Adrenal gland (tissue), 12 donors: ENCODE results near the gene FHIT. TPM values are rescaled to one million over a fixed set of nuclear protein-coding genes. Genes with fewer than 3 reads are reported as not detected.

ENCODE experiments used
- DNase-seq, 7 donors: peaks; one replicate each; pipeline ENCODE4 v3.0.0-alpha.2; 2019 to 2020
- H3K27ac ChIP-seq, 5 donors: fragments of 200-600 bp; sonication (generic) in 4 of 5; 1 replicate in 3 of 5; 2 replicates in 2 of 5; pipeline versions ENCODE4 v1.5.1 to v1.8.0; 2016 to 2020; ENCODE audit warnings: mild to moderate bottlenecking in 1 of 5
- H3K27me3 ChIP-seq: fragments of 200-600 bp; 2 replicates; pipeline ENCODE4 v1.8.0; 2021
- H3K36me3 ChIP-seq, 2 donors: fragments of 200-600 bp; replicated peaks in 1 of 2; 1 replicate in 1 of 2; 2 replicates in 1 of 2; pipeline versions ENCODE4 v1.5.1 to v1.8.0; 2018 to 2022
- H3K4me1 ChIP-seq, 2 donors: fragments of 200-600 bp; replicated peaks in 1 of 2; 1 replicate in 1 of 2; 2 replicates in 1 of 2; pipeline versions ENCODE4 v1.5.1 to v1.8.0; 2018 to 2021
- H3K4me3 ChIP-seq, 4 donors: fragments of 200-600 bp; sonication (generic) in 3 of 4; one replicate each; pipeline ENCODE4 v1.5.1; 2016 to 2018
- H3K9me3 ChIP-seq, 3 donors: fragments of 200-600 bp; sonication (generic) in 1 of 3; replicated peaks in 1 of 3; 1 replicate in 2 of 3; 2 replicates in 1 of 3; pipeline versions ENCODE4 v1.5.1 to v1.8.0; 2016 to 2021
- POLR2A ChIP-seq, 2 donors: fragments of 450-650 bp; IDR thresholded peaks; one replicate each; pipeline ENCODE4 v1.6.1; 2017; ENCODE audit warnings: antibody characterized with exemption in 2 of 2, mild to moderate bottlenecking in 2 of 2, moderate library complexity in 1 of 2
- WGBS, 4 donors: extraction: QIAGEN DNeasy Blood & Tissue Kit in 2 of 4; methylation state at CpG; one replicate each; pipeline versions ENCODE4 v1.1.5 to v1.1.7; 2013 to 2017; 5-methylcytosine and 5-hydroxymethylcytosine counted together
- intact Hi-C, 2 donors: fragments of 100-400 bp; cut with DNase I; formaldehyde crosslinking; loops; one replicate each; pipeline versions ENCODE4 v1.14.1 to v1.15.0; 2022 to 2023
- polyA plus RNA-seq, 3 donors: library from polyadenylated mRNA; stranded (reverse); fragments of 200-250 nt in 2 of 3; fragments of 350-450 nt in 1 of 3; fragmentation: Illumina TruSeq in 1 of 3; extraction: RNeasy Lipid Tissue Mini Kit (QIAGEN cat#74804) in 1 of 3; gene quantifications; one replicate each; pipeline ENCODE4 v1.2.3, GENCODE V29; 2013 to 2014
- total RNA-seq, 9 donors: library from RNA; depleted of rRNA in 4 of 9; stranded (reverse); fragments of >200 nt in 4 of 9; fragments of 120-200 nt in 1 of 9; fragmentation: NEBNext Ultra II Directional in 1 of 9; extraction: Animal tissue kit (Norgen Biotek cat#: 25700) in 1 of 9; gene quantifications; one replicate each; pipeline versions ENCODE4 v1.1.0 to v1.2.4, GENCODE V29; 2013 to 2023
- TF ChIP-seq, protein P1 (sequence below), 6 experiments: fragments of 450-650 bp in 4 of 6; fragments of 200-600 bp in 2 of 6; sonication (generic) in 1 of 6; IDR thresholded peaks; 1 replicate in 5 of 6; 2 replicates in 1 of 6; pipeline versions ENCODE4 v1.5.1 to v1.8.0; 2016 to 2021; ENCODE audit warnings: antibody characterized with exemption in 6 of 6, mild to moderate bottlenecking in 2 of 6, moderate library complexity in 1 of 6
- donor health status: healthy with polysubstance abuse.
- donor health status: Bipolar disorder and iron deficiency.
- donor health status: DM: yes; HTN: yes; CAD: no.
- donor health status: DM: no; HTN: no; CAD: no.
- donor health status: DM: no; HTN: no; CAD: no.
- donor health status: DM: yes; HTN: yes; CAD: no.

The FHIT gene
- total and polyA plus RNA-seq, 12 donors, result 14.1 to 43.9 (median 28.8) TPM

DNA sequence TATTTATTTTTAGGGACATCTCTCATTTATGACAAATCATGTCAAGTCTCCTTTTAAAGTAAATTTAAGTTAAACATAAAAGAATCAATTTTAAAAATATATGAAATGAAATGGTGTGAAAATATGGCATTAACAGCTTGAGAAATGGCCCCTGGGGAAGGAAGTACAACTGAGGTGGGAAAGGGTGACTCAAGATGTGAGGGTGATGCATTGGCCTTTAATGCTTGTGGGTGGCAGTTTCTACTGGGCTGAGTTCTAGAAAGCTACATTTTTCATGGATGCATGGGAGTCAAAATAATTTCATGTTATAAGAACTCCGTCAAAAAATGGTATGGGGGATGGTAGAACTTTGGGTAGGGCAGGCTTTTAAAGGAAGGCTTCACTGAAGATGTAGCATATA is 1492.6 kb downstream of the FHIT start:
- no peaks in the 10 kb centered on the region for H3K27me3 ChIP-seq
- H3K27ac ChIP-seq, result no peak overlapping the region
- H3K36me3 ChIP-seq, result no peaks in the 10 kb centered on the region
- 73 to 80% (median 77%) methylated on average over 1 of the region's 1 CpG for WGBS, 4 donors
- intact Hi-C loops, result no loop called here
- TF ChIP-seq, protein P1, sequence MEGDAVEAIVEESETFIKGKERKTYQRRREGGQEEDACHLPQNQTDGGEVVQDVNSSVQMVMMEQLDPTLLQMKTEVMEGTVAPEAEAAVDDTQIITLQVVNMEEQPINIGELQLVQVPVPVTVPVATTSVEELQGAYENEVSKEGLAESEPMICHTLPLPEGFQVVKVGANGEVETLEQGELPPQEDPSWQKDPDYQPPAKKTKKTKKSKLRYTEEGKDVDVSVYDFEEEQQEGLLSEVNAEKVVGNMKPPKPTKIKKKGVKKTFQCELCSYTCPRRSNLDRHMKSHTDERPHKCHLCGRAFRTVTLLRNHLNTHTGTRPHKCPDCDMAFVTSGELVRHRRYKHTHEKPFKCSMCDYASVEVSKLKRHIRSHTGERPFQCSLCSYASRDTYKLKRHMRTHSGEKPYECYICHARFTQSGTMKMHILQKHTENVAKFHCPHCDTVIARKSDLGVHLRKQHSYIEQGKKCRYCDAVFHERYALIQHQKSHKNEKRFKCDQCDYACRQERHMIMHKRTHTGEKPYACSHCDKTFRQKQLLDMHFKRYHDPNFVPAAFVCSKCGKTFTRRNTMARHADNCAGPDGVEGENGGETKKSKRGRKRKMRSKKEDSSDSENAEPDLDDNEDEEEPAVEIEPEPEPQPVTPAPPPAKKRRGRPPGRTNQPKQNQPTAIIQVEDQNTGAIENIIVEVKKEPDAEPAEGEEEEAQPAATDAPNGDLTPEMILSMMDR (IDR thresholded peaks at IDR 0.05), result no peak
- no peak for TF ChIP-seq POLR2A (IDR thresholded peaks at IDR 0.05)
- no peaks in the 10 kb centered on the region for H3K9me3 ChIP-seq
- no peak for DNase-seq
- H3K4me1 ChIP-seq, result no peaks in the 10 kb centered on the region
- H3K4me3 ChIP-seq, result no peak overlapping the region

DNA sequence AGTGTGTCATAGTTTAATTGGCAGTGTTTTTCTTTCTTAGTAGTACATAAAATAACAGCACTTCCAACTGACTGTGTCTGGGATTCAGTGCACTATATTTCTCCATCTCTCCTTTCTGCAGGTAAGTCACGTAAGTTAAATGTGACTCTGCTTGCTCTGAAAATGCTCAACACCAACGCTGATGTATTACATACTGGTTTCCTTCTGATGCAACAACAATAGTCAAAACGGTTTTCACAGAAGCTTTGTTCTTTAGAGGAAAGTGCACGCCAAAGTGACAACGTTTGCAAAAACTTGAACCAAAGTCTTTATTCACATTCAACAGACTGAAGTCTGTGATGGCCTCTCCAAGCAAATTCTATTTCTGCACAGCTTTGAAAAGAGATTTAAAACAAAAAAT is 1494.3 kb downstream of the FHIT start:
- TF ChIP-seq, protein P1 (IDR thresholded peaks at IDR 0.05), result no peak
- TF ChIP-seq POLR2A (IDR thresholded peaks at IDR 0.05), result no peak
- Histone ChIP-seq H3K27ac (no peak overlapping the region), H3K36me3 (no peaks in the 10 kb centered on the region), H3K4me3 (no peak overlapping the region), H3K9me3 (no peaks in the 10 kb centered on the region), H3K27me3 (no peaks in the 10 kb centered on the region), H3K4me1 (no peaks in the 10 kb centered on the region)
- no peak for DNase-seq
- WGBS, 4 donors, result 81 to 88% (median 82%) methylated on average over 5 of the region's 5 CpGs
- intact Hi-C loops, result no loop called here

DNA sequence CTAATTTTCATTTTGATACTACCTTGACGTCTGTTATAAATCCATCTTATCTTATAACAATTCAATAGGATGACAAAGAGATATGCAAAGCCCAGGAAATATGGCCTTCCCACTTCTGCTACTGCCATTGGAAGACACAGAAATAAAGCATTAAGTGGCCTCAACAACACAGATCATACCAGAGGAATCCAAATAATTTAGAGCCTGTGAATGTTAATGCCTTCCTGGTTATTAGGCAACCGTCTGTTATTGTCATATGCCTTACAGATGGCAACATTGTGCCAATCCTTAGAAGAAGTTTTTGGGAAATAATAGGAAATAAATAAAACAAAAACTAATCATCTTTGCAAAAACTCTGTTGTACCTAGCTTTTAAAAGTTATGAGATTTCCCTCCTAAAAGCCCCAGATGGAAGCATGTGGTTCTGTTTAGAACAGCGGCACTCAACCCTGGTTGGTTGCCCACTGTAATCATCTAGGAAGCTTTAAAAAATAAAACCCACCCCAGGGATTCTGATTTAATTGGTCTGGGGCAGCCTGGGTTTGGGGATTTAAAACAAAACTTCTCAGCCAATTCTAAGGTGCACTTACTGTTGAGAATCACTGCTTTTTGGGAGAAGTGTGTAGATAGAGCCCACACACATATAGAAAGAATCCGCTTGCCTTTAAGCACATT is 1496.7 kb downstream of the FHIT start:
- intact Hi-C loops, result no loop called here
- TF ChIP-seq, protein P1 (IDR thresholded peaks at IDR 0.05), result no peak
- TF ChIP-seq POLR2A (IDR thresholded peaks at IDR 0.05), result no peak
- Histone ChIP-seq H3K9me3 (no peaks in the 10 kb centered on the region), H3K27ac (no peak overlapping the region), H3K27me3 (no peaks in the 10 kb centered on the region), H3K4me3 (no peak overlapping the region), H3K36me3 (no peaks in the 10 kb centered on the region), H3K4me1 (no peaks in the 10 kb centered on the region)
- 82 to 91% (median 87%) methylated on average over 4 of the region's 4 CpGs for WGBS, 4 donors
- no peak for DNase-seq

DNA sequence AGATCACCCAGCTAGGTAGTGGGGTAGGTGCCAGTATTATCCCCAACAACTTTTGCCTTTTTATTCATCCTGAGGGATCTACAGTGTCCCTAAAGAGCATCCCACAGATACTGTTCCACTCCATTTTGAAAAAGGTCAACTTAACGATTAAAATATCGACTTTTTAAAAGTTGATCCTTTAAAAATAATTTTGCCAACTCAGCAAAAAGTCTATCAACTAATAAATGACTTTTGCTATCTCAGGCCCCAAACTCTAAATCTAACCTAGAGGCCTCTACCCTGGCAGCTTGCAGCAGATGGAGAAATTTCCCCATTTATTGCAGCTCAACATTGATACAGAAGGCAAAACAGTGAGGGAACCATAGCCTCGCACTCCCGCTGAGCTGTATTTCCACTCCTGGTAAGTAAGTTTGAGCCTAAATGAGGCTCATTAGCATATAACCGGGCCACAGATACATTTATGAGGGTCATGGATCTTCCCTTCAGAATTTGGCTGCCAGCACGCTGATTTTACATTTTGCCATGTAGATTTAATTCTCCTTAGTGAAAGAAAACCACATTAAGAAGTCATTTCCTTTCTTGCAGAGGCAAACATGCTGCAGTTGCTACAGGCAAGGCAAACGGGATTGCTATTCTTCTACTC is 1497.3 kb downstream of the FHIT start:
- 84 to 90% (median 87%) methylated on average over 7 of the region's 7 CpGs for WGBS, 4 donors
- no peaks in the 10 kb centered on the region for H3K36me3 ChIP-seq
- no peak for DNase-seq
- H3K4me1 ChIP-seq, result no peaks in the 10 kb centered on the region
- no peak overlapping the region for H3K27ac ChIP-seq
- H3K9me3 ChIP-seq, result no peaks in the 10 kb centered on the region
- no peak for TF ChIP-seq POLR2A (IDR thresholded peaks at IDR 0.05)
- TF ChIP-seq, protein P1 (IDR thresholded peaks at IDR 0.05), result no peak
- H3K4me3 ChIP-seq, result no peak overlapping the region
- intact Hi-C loops, result no loop called here
- no peaks in the 10 kb centered on the region for H3K27me3 ChIP-seq
